HG02970 (cell line): ENCODE results near the gene RCL1.

Experiments
- ATAC-seq: cut with Tn5 transposase; IDR thresholded peaks from one replicate; pipeline ENCODE4 v1.9.1; 2021; ENCODE audit warnings: mild to moderate bottlenecking, moderate library complexity, moderate number of reproducible peaks; ENCODE audit not compliant: unreplicated experiment, low FRiP score

Gene RCL1

GRCh38 chr9:4837261-4838188, 44.8 kb downstream of the RCL1 start:
- ATAC-seq, result no peak

GRCh38 chr9:4838189-4838546, 45.4 kb downstream of the RCL1 start:
- no peak for ATAC-seq

GRCh38 chr9:4839470-4839912, 46.7 kb downstream of the RCL1 start:
- ATAC-seq, result no peak

- no peak for ATAC-seq
Observed at GRCh38 chr9:4840018-4840417, 47.3 kb downstream of the RCL1 start.

GRCh38 chr9:4842213-4842612, 49.5 kb downstream of the RCL1 start:
- ATAC-seq, result no peak

GRCh38 chr9:4842734-4843133, 50.0 kb downstream of the RCL1 start:
- no peak for ATAC-seq

- no peak for ATAC-seq
Observed at GRCh38 chr9:4844056-4844838, 51.5 kb downstream of the RCL1 start.

- ATAC-seq, result no peak
Observed at GRCh38 chr9:4849369-4849768, 56.6 kb downstream of the RCL1 start.

- ATAC-seq, result no peak
Observed at GRCh38 chr9:4850603-4851310, 58.0 kb downstream of the RCL1 start.

GRCh38 chr9:4852419-4852818, 59.7 kb downstream of the RCL1 start:
- no peak for ATAC-seq

- ATAC-seq, result no peak
Observed at GRCh38 chr9:4854265-4854590, 61.5 kb downstream of the RCL1 start.

GRCh38 chr9:4855841-4856240, 63.1 kb downstream of the RCL1 start:
- ATAC-seq, result no peak

- ATAC-seq, result no peak
Observed at GRCh38 chr9:4857163-4857810, 64.5 kb downstream of the RCL1 start.

GRCh38 chr9:4859035-4859434, 66.3 kb downstream of the RCL1 start:
- no peak for ATAC-seq

GRCh38 chr9:4860383-4860782, 67.6 kb downstream of the RCL1 start:
- no peak for ATAC-seq

GRCh38 chr9:4861145-4861544, 68.4 kb downstream of the RCL1 start:
- ATAC-seq, result no peak

GRCh38 chr9:4861736-4862451, 69.2 kb downstream of the RCL1 start:
- no peak for ATAC-seq

- ATAC-seq, result no peak
Observed at GRCh38 chr9:4862506-4863250, 69.9 kb downstream of the RCL1 start.

GRCh38 chr9:4864234-4864661, 71.5 kb downstream of the RCL1 start:
- no peak for ATAC-seq
